Gastroesophageal sphincter (tissue), 4 donors: ENCODE results near the gene LRCH2. TPM values are rescaled to one million over a fixed set of nuclear protein-coding genes. Genes with fewer than 3 reads are reported as not detected.
A peak's percentile ranks its signal among the peaks of the same experiment; 100 is the strongest.

Experiments used
- ATAC-seq: fragments of 150-250 bp; one replicate; pipeline ENCODE4 v1.9.1; 2016; ENCODE audit warnings: mild to moderate bottlenecking, moderate library complexity
- H3K27ac ChIP-seq, 4 donors: fragments of 200-600 bp; sonication (generic) in 3 of 4; 1 replicate in 3 of 4; 2 replicates in 1 of 4; pipeline ENCODE4 v1.5.1; 2016 to 2019
- H3K27me3 ChIP-seq: fragments of 200-600 bp; sonication (generic); one replicate; pipeline ENCODE4 v1.5.1; 2019
- H3K36me3 ChIP-seq, 2 donors: fragments of 200-600 bp; sonication (generic); one replicate each; pipeline ENCODE4 v1.5.1; 2019; ENCODE audit warnings: control low read depth in 1 of 2
- H3K4me1 ChIP-seq, 3 donors: fragments of 200-600 bp; sonication (generic); 1 replicate in 2 of 3; 2 replicates in 1 of 3; pipeline ENCODE4 v1.5.1; 2016 to 2019; ENCODE audit warnings: control low read depth in 2 of 3
- H3K4me3 ChIP-seq, 2 donors: fragments of 200-600 bp; sonication (generic); one replicate each; pipeline ENCODE4 v1.5.1; 2019; ENCODE audit warnings: mild to moderate bottlenecking in 1 of 2, moderate library complexity in 1 of 2
- H3K9me3 ChIP-seq, 3 donors: fragments of 200-600 bp; sonication (generic); one replicate each; pipeline ENCODE4 v1.5.1; 2017 to 2019; ENCODE audit warnings: control low read depth in 2 of 3
- CTCF ChIP-seq, 4 experiments: fragments of 200-600 bp in 2 of 4; fragments of 450-650 bp in 2 of 4; sonication (generic) in 1 of 4; IDR thresholded peaks; one replicate each; pipeline ENCODE4 v1.5.1; 2017 to 2019; ENCODE audit warnings: antibody characterized with exemption in 4 of 4, mild to moderate bottlenecking in 2 of 4, moderate library complexity in 2 of 4
- EP300 ChIP-seq: sonication (generic); formaldehyde crosslinking; IDR thresholded peaks from one replicate; pipeline ENCODE4 v1.6.1; 2017; ENCODE audit warnings: antibody characterized with exemption, mild to moderate bottlenecking
- POLR2A ChIP-seq, 2 donors: fragments of 450-650 bp; IDR thresholded peaks; one replicate each; pipeline ENCODE4 v1.6.1; 2017; ENCODE audit warnings: antibody characterized with exemption in 2 of 2, mild to moderate bottlenecking in 2 of 2, moderate library complexity in 1 of 2
- POLR2AphosphoS5 ChIP-seq: sonication (generic); formaldehyde crosslinking; IDR thresholded peaks from one replicate; pipeline ENCODE4 v1.6.1; 2017; ENCODE audit warnings: antibody characterized with exemption
- WGBS, 2 donors: methylation state at CpG; one replicate each; pipeline ENCODE4 v1.1.5; 2018; ENCODE audit warnings: low coverage in 1 of 2; 5-methylcytosine and 5-hydroxymethylcytosine counted together
- total RNA-seq, 4 donors: library from RNA; depleted of rRNA; stranded (reverse); fragments of >200 nt; gene quantifications; one replicate each; pipeline ENCODE4 v1.1.0, GENCODE V29; 2016

The LRCH2 gene
- total RNA-seq = 10 to 100 TPM; 10.8 to 17.1 (median 14.5) TPM

- ATAC-seq = peak; percentile 75
- 0 to 20% methylated on average over 5 to 7 of the region's 59 CpGs for WGBS, 2 donors
These were observed at the start of gene LRCH2 for GRCh38 chrX:115233497-115234455. TSS of gene LRCH2 (minus strand) at chrX:115234096. CDS start at chrX:115234041, 55 bp downstream.

GRCh38 chrX:115269051-115269683, 35.3 kb upstream of the LRCH2 start:
- no peak overlapping the region for H3K27ac ChIP-seq
- H3K4me1 ChIP-seq = no peaks in the 10 kb centered on the region
- 86% methylated on average over 1 of the region's 1 CpG; no CpG with 5 or more reads in 1 of the 2 donors for WGBS, 2 donors
- no peaks in the 10 kb centered on the region for H3K27me3 ChIP-seq
- TF ChIP-seq POLR2AphosphoS5 = no peak
- ATAC-seq = no peak
- H3K9me3 ChIP-seq = no peaks in the 10 kb centered on the region
- no peaks in the 10 kb centered on the region for H3K36me3 ChIP-seq
- H3K4me3 ChIP-seq = no peak overlapping the region

More at GRCh38 chrX:115233497-115234455, at the start of gene LRCH2:
- H3K9me3 ChIP-seq = no peaks in the 10 kb centered on the region
- H3K4me1 ChIP-seq = peaks cover 0 to 42% (median 0%) of the 10 kb centered on the region in 3 donors
- peak within 1 kb of the TSS; percentile 60 to 85 (median 79) for H3K27ac ChIP-seq
- TF ChIP-seq POLR2AphosphoS5 (no peak), POLR2A (IDR thresholded peaks at IDR 0.05) (no peak), EP300 (no peak), CTCF (IDR thresholded peaks at IDR 0.05) (no peak)
- H3K27me3 ChIP-seq = no peaks in the 10 kb centered on the region
- H3K4me3 ChIP-seq = peak within 1 kb of the TSS; percentile 71 to 99
- no peaks in the 10 kb centered on the region for H3K36me3 ChIP-seq

- TF ChIP-seq CTCF (IDR thresholded peaks at IDR 0.05) = peak in 1 of 4 experiments; percentile 23
- TF ChIP-seq EP300 = no peak
- no peak for TF ChIP-seq POLR2AphosphoS5
- no peak for TF ChIP-seq POLR2A (IDR thresholded peaks at IDR 0.05)
- no peaks in the 10 kb centered on the region for H3K27me3 ChIP-seq
- WGBS, 2 donors = 30 to 53% methylated on average over 2 to 3 of the region's 3 CpGs
- H3K9me3 ChIP-seq = no peaks in the 10 kb centered on the region
- no peaks in the 10 kb centered on the region for H3K4me1 ChIP-seq
- H3K27ac ChIP-seq = no peak overlapping the region
- H3K4me3 ChIP-seq = no peak overlapping the region
- no peak for ATAC-seq
- no peaks in the 10 kb centered on the region for H3K36me3 ChIP-seq
These were observed 34.5 kb upstream of the LRCH2 start for GRCh38 chrX:115268421-115268820.

GRCh38 chrX:115266300-115266699, 32.4 kb upstream of the LRCH2 start:
- Histone ChIP-seq H3K4me3 (no peak overlapping the region), H3K36me3 (no peaks in the 10 kb centered on the region), H3K9me3 (no peaks in the 10 kb centered on the region), H3K27ac (no peak overlapping the region), H3K27me3 (no peaks in the 10 kb centered on the region), H3K4me1 (no peaks in the 10 kb centered on the region)
- 55 to 56% methylated on average over 2 of the region's 2 CpGs for WGBS, 2 donors
- no peak for ATAC-seq
- TF ChIP-seq EP300 (no peak), POLR2A (IDR thresholded peaks at IDR 0.05) (no peak), CTCF (IDR thresholded peaks at IDR 0.05) (no peak), POLR2AphosphoS5 (no peak)

GRCh38 chrX:115264009-115264408, 30.1 kb upstream of the LRCH2 start:
- TF ChIP-seq POLR2A (IDR thresholded peaks at IDR 0.05) (no peak), EP300 (no peak), CTCF (IDR thresholded peaks at IDR 0.05) (no peak), POLR2AphosphoS5 (no peak)
- WGBS, 2 donors = 73% methylated on average over 1 of the region's 2 CpGs; no CpG with 5 or more reads in 1 of the 2 donors
- Histone ChIP-seq H3K4me1 (no peaks in the 10 kb centered on the region), H3K36me3 (no peaks in the 10 kb centered on the region), H3K27ac (no peak overlapping the region), H3K27me3 (no peaks in the 10 kb centered on the region), H3K4me3 (no peak overlapping the region), H3K9me3 (no peaks in the 10 kb centered on the region)
- ATAC-seq = no peak
